Hepatocyte (in vitro differentiated cells): ENCODE results near the gene KHK. TPM values are rescaled to one million over a fixed set of nuclear protein-coding genes. Genes with fewer than 3 reads are reported as not detected.
"Not testable (repeated sequence)": the region's sequence is repeated elsewhere in the genome, so short reads cannot be mapped to it uniquely, and the experiment has no call there.

Experiments used
- DNase-seq: peaks from one replicate; pipeline ENCODE4 v3.0.0-alpha.2; 2016; ENCODE audit warnings: low spot score
- H2AFZ ChIP-seq: fragments of 200-600 bp; sonication (generic); 2 replicates; pipeline ENCODE4 v1.6.0; 2016; ENCODE audit warnings: antibody characterized with exemption, mild to moderate bottlenecking
- H3K27ac ChIP-seq: fragments of 200-600 bp; sonication (generic); 2 replicates; pipeline ENCODE4 v1.5.1; 2016; ENCODE audit warnings: mild to moderate bottlenecking
- H3K27me3 ChIP-seq: fragments of 200-600 bp; sonication (generic); 2 replicates; pipeline ENCODE4 v1.6.1; 2016
- H3K36me3 ChIP-seq: fragments of 200-600 bp; sonication (generic); replicated peaks from 2 replicates; pipeline ENCODE4 v1.5.1; 2016; ENCODE audit warnings: low read depth; ENCODE audit not compliant: insufficient read depth
- H3K4me1 ChIP-seq: fragments of 200-600 bp; sonication (generic); 2 replicates; pipeline ENCODE4 v1.5.1; 2016; ENCODE audit warnings: mild to moderate bottlenecking, moderate library complexity; ENCODE audit not compliant: insufficient read depth
- H3K4me2 ChIP-seq: fragments of 200-600 bp; sonication (generic); 2 replicates; pipeline ENCODE4 v1.6.0; 2016
- H3K4me3 ChIP-seq: fragments of 200-600 bp; sonication (generic); 2 replicates; pipeline ENCODE4 v1.5.1; 2016; ENCODE audit warnings: mild to moderate bottlenecking
- H3K79me2 ChIP-seq: fragments of 200-600 bp; sonication (generic); 2 replicates; pipeline ENCODE4 v1.6.0; 2017; ENCODE audit warnings: mild to moderate bottlenecking
- H3K9me2 ChIP-seq: fragments of 200-600 bp; sonication (generic); replicated peaks from 2 replicates; pipeline ENCODE4 v1.6.0; 2017; ENCODE audit warnings: mild to moderate bottlenecking; ENCODE audit not compliant: insufficient read depth
- H3K9me3 ChIP-seq: fragments of 200-600 bp; sonication (generic); 2 replicates; pipeline ENCODE4 v1.5.1; 2016; ENCODE audit warnings: low read depth, mild to moderate bottlenecking
- H4K20me1 ChIP-seq: fragments of 200-600 bp; sonication (generic); 2 replicates; pipeline ENCODE4 v1.6.0; 2016; ENCODE audit warnings: mild to moderate bottlenecking; ENCODE audit not compliant: insufficient read depth, poor library complexity, severe bottlenecking
- EZH2 ChIP-seq: fragments of 200-600 bp; sonication (generic); IDR thresholded peaks from 2 replicates; pipeline ENCODE4 v1.6.1; 2016; ENCODE audit warnings: antibody characterized with exemption, mild to moderate bottlenecking, borderline replicate concordance
- EZH2phosphoT487 ChIP-seq: fragments of 200-600 bp; sonication (generic); IDR thresholded peaks from one replicate; pipeline ENCODE4 v1.6.1; 2018; ENCODE audit warnings: antibody characterized with exemption, mild to moderate bottlenecking, low read depth, moderate library complexity; ENCODE audit not compliant: unreplicated experiment, severe bottlenecking
- WGBS: methylation state at CpG from one replicate; pipeline ENCODE4 v1.1.6; 2016; ENCODE audit warnings: low lambda C conversion rate; ENCODE audit errors: missing lambda C conversion rate; 5-methylcytosine and 5-hydroxymethylcytosine counted together
- polyA plus RNA-seq: library from polyadenylated mRNA; unstranded; fragments of >200 nt; fragmentation: Nextera tagmentation; extraction: Ambion mirVana; gene quantifications from 2 replicates; pipeline ENCODE4 v1.2.1, GENCODE V29; 2016
- total RNA-seq: library from RNA; depleted of rRNA; stranded (reverse); fragments of >200 nt; gene quantifications from 2 replicates; pipeline ENCODE4 v1.2.3, GENCODE V29; 2014
- TF ChIP-seq, protein P1 (sequence below): fragments of 200-600 bp; sonication (generic); IDR thresholded peaks from 2 replicates; pipeline ENCODE4 v1.5.1; 2016; ENCODE audit warnings: antibody characterized with exemption, mild to moderate bottlenecking; ENCODE audit not compliant: poor library complexity

Gene KHK
- total and polyA plus RNA-seq, 2 experiments from 2014 or later: 28.7 to 73.1 TPM

GRCh38 chr2:27115519-27115918, 28.9 kb downstream of the KHK start:
- H3K27me3 ChIP-seq: peaks cover 36% of the 10 kb centered on the region
- H4K20me1 ChIP-seq: no peaks in the 10 kb centered on the region
- no peaks in the 10 kb centered on the region for H3K79me2 ChIP-seq
- WGBS: 73% methylated on average over 2 of the region's 2 CpGs
- no peaks in the 10 kb centered on the region for H3K9me3 ChIP-seq
- no peak for TF ChIP-seq EZH2phosphoT487
- TF ChIP-seq, protein P1, sequence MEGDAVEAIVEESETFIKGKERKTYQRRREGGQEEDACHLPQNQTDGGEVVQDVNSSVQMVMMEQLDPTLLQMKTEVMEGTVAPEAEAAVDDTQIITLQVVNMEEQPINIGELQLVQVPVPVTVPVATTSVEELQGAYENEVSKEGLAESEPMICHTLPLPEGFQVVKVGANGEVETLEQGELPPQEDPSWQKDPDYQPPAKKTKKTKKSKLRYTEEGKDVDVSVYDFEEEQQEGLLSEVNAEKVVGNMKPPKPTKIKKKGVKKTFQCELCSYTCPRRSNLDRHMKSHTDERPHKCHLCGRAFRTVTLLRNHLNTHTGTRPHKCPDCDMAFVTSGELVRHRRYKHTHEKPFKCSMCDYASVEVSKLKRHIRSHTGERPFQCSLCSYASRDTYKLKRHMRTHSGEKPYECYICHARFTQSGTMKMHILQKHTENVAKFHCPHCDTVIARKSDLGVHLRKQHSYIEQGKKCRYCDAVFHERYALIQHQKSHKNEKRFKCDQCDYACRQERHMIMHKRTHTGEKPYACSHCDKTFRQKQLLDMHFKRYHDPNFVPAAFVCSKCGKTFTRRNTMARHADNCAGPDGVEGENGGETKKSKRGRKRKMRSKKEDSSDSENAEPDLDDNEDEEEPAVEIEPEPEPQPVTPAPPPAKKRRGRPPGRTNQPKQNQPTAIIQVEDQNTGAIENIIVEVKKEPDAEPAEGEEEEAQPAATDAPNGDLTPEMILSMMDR: no peak
- no peak for TF ChIP-seq EZH2
- no peak overlapping the region for H3K27ac ChIP-seq
- no peaks in the 10 kb centered on the region for H3K9me2 ChIP-seq
- H3K36me3 ChIP-seq: no peaks in the 10 kb centered on the region
- no peak overlapping the region for H3K4me2 ChIP-seq
- no peak overlapping the region for H3K4me3 ChIP-seq
- DNase-seq: no peak
- H2AFZ ChIP-seq: no peak overlapping the region
- H3K4me1 ChIP-seq: peaks cover 4% of the 10 kb centered on the region

- no peak for DNase-seq
- 27% methylated on average over 14 of the region's 14 CpGs for WGBS
- peaks cover 4% of the 10 kb centered on the region for H3K4me1 ChIP-seq
- H3K36me3 ChIP-seq: no peaks in the 10 kb centered on the region
- no peaks in the 10 kb centered on the region for H3K9me2 ChIP-seq
- H3K27ac ChIP-seq: no peak overlapping the region
- no peaks in the 10 kb centered on the region for H3K79me2 ChIP-seq
- no peak overlapping the region for H3K4me3 ChIP-seq
- H3K9me3 ChIP-seq: no peaks in the 10 kb centered on the region
- H3K27me3 ChIP-seq: peaks cover 59% of the 10 kb centered on the region
- peak overlapping the region; percentile 45 for H2AFZ ChIP-seq
- H3K4me2 ChIP-seq: peak overlapping the region; percentile 82
- H4K20me1 ChIP-seq: no peaks in the 10 kb centered on the region
- no peak for TF ChIP-seq EZH2
- TF ChIP-seq EZH2phosphoT487: no peak
- TF ChIP-seq, protein P1: no peak
These were observed 31.5 kb downstream of the KHK start for GRCh38 chr2:27117995-27118524.

DNA sequence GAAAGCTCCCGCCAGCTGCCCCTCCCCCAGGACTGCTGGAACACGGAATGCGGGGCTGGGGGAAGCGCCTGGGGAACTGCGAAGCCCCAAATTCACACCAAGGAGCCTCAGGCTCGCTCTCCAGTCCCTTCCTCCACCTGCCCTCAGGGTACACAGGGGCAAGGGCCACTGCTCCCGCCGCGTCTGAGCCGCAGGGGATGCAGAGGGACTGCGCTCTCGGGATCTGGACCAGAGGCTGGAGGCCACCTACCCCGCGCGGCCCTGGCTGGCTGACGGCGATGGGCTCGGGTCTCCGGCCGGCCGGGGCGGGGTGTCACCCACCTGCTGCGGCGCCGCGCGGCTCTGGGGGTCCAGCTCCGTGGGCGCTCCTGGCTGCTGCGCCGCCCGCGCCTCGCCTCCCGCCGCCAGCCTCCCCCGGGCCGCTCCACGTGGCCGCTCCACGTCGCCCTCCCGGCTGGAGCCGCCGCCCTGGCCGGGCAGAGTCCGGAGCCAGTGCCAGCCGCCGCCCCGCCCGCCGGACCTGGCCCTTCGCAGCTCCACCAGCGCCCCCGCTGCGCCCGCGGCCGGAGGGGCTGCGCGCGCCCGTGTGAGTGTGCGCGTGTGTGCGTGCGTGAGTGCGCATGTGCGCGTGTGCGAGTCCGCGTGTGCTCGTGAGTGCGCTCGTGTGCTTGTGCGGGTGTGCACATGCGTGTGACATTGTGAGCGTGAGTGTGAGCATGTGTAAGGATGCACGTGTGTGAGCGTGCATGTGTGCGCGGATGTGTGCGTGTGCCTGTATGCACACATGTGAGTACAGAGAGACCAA, 32.2 kb downstream of the KHK start, which contains the start of gene CGREF1:
Gene CGREF1 (minus strand): TSS at position 604 of the 805 bp plus-strand sequence. CDS start 14,762 bp downstream, outside the sequence.
- no peak within 1 kb of the TSS for H3K27ac ChIP-seq
- H4K20me1 ChIP-seq: no peaks in the 10 kb centered on the region
- peaks cover 59% of the 10 kb centered on the region for H3K27me3 ChIP-seq
- TF ChIP-seq EZH2: peak; percentile 72
- TF ChIP-seq, protein P1: no peak
- H2AFZ ChIP-seq: peak within 1 kb of the TSS; percentile 45
- H3K9me3 ChIP-seq: no peaks in the 10 kb centered on the region
- no peaks in the 10 kb centered on the region for H3K9me2 ChIP-seq
- no peaks in the 10 kb centered on the region for H3K36me3 ChIP-seq
- DNase-seq: peak; percentile 42
- no peaks in the 10 kb centered on the region for H3K79me2 ChIP-seq
- H3K4me1 ChIP-seq: peaks cover 4% of the 10 kb centered on the region
- 10% methylated on average over 61 of the region's 84 CpGs for WGBS
- H3K4me3 ChIP-seq: peak within 1 kb of the TSS; percentile 23
- H3K4me2 ChIP-seq: peak within 1 kb of the TSS; percentile 82

DNA sequence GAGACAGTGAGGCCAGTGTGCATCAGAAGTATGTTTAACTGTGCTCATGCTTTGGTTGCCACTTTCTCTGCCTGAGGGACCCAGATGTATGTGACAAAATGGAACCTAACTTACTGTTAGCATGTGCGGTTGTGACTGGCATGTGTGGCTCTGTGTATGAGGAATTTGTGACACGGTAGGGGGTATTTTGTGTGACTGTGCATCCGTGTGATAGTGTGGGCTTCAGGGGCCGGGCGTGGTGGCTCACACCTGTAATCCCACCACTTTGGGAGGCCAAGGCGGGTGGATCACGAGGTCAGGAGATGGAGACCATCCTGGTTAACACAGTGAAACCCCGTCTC, 32.7 kb downstream of the KHK start:
- Histone ChIP-seq H3K4me3 (peak overlapping the region; percentile 23), H3K4me2 (peak overlapping the region; percentile 82), H3K27me3 (peaks cover 59% of the 10 kb centered on the region)
- H3K4me1 ChIP-seq, H3K9me2 ChIP-seq, H3K79me2 ChIP-seq, DNase-seq, H2AFZ ChIP-seq, H3K27ac ChIP-seq, H4K20me1 ChIP-seq, H3K36me3 ChIP-seq, H3K9me3 ChIP-seq: not testable (repeated sequence)
- 90% methylated on average over 8 of the region's 8 CpGs for WGBS
